Measurements from ENCODE around the gene ENOX1.

ENOX1 gene

DNA sequence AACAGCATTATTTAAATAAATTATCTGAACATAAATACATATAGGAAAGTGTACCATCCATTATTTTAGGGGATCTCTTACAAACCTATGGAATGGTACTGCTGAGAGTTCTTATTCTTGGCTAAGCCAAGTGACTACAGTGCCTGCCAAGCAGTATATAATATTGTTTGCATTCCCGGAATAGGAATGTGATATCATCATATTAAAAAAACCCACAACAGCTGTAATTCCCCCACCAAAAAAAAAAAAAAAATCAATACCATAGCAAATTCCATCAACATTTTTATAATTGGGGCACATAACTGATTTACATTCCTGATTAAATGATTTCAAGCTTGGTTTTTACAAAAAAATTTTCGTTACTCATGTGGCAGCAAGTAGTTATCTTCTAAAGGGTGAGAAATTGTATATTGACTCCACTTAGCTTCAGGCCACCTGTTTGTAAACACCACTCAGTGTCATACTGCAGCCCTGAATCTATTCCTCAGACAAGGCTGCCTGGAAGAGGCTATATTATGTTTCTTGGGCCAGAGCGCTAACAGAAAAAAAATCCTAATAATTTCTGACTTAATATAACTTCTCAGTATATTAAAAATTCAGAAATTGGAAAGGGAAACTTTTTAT lies 485.3 kb downstream of the ENOX1 start:
- DNase-seq: no peak

DNA sequence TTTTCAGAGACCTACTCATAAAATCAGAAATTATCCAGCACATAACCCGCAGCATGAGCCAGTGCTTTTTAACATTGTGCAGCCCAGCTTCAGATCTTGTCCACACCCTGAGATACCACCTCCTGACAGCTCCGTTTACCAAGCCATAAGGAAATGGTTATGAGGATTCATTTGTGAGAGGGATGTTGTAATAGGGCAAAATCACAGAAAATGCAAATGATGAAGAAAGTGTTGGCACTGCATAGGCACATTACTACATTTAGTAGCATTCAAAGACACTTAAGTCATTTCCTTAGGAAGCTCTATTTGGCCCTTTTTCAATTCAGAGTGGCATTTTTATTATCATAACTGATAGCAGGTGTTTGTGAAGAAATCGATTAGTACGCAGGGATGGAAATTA lies 485.9 kb downstream of the ENOX1 start:
- DNase-seq: no peak

- DNase-seq: no peak
These were observed 487.4 kb downstream of the ENOX1 start for GRCh38 chr13:43299374-43299773.

DNA sequence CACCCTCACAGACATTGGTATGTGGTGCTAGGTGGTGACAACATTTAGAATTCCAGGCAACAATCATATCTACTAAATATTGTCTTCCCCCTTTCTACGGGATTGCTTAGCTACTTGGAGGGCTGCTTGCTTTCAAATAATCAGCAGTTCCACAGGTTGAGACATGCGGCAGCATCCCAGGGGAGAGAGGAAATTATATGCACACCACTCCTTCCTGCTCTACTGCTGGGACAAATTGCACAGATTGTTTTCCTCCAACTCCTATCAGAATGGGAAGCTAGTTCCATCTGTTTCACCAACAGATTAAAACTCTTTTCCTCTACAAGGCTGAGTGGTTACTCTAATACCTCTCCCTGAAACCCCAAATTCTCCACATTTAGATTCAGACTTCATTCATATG lies 488.0 kb downstream of the ENOX1 start:
- no peak for DNase-seq

GRCh38 chr13:43297967-43298678 lies 488.6 kb downstream of the ENOX1 start:
- no peak for DNase-seq

DNA sequence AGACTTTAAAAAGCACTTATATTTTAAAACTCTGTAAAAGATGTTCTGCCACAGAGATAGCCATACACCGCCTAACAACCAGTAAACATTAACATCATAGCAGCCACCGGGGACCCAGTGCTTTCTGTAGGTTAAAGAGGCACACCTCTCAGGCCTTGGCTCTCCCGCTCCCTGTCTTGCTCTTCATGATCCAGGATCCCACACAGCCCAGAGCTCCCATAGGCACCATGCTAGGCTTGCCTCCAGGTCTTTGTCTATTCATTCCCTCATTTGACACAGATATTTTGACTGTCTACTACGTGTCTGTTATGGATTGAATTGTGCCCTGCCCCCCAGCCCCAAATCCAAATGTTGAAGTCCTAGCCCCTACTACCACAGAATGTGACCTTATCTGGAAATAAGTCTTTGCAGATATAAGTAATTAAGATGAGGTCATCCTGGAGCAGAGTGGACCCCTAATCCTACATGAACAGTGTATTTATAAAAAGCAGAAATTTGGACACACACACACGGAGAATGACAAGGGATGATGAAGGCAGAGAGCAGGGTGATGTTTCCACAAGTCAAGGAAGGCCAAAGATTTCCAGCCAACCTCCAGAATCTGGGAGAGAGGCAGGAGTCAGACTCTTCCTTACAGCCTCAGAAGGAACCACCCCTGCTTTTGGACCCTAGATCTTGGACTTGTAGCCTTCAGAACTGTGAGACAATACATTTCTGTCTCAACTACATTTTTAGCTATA lies 490.8 kb downstream of the ENOX1 start:
- no peak for DNase-seq

GRCh38 chr13:43295321-43295720 lies 491.5 kb downstream of the ENOX1 start:
- no peak for DNase-seq

GRCh38 chr13:43294412-43294811 lies 492.4 kb downstream of the ENOX1 start:
- no peak for DNase-seq

DNA sequence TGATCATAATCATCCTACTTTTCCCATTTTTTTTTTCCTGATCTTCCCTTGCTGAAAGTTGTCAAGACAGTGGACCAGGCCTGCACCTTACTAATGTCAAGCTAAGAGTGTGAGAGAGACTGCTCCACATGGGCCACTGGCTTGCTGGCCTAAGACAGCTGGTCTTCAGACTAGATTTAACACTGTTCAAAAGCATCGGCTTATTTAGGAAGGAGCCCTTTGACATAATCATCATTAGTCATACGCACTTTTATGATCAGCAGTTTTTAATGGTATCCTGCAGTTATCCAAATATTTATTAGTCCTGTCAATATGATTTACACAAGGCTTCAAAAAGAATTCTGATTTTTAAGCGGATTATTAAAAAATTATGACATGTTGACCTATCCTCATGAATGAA lies 492.8 kb downstream of the ENOX1 start:
- no peak for DNase-seq

DNA sequence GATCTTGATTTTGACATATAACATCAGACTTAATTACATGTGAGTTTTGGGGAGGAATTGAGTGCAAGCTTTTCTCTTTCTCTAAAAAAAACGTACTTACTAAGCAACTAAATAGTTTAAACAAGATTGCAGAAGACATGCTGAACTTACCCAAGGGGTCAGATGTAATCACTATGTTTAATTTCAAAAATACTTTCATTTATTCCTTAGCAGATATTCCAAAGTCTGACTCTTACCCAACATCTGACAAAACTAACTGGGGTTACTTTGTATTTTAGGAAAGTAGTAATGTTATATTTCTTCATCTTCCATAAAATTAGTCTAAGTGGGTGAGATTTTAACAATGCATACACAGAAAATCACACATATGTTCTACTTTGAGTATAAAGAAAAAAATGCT lies 493.2 kb downstream of the ENOX1 start:
- DNase-seq: no peak

DNA sequence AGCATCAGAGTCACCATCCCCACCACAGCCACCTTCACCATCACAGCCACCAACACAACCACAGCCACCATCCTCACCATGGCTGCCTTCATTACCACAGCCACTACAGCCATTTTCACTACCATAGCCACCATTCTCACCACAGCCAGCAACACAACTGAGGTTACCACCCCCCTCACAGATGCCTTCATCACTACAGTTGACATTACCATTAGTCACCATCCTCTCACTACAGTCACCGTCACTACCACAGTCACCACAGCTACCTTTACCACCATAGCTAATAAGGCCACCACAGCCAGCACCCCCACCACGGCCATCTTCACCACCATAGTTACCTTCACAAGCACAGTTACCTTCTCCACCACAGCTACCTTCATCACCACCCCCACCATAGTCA lies 493.8 kb downstream of the ENOX1 start:
- peak; percentile 8 for DNase-seq

DNA sequence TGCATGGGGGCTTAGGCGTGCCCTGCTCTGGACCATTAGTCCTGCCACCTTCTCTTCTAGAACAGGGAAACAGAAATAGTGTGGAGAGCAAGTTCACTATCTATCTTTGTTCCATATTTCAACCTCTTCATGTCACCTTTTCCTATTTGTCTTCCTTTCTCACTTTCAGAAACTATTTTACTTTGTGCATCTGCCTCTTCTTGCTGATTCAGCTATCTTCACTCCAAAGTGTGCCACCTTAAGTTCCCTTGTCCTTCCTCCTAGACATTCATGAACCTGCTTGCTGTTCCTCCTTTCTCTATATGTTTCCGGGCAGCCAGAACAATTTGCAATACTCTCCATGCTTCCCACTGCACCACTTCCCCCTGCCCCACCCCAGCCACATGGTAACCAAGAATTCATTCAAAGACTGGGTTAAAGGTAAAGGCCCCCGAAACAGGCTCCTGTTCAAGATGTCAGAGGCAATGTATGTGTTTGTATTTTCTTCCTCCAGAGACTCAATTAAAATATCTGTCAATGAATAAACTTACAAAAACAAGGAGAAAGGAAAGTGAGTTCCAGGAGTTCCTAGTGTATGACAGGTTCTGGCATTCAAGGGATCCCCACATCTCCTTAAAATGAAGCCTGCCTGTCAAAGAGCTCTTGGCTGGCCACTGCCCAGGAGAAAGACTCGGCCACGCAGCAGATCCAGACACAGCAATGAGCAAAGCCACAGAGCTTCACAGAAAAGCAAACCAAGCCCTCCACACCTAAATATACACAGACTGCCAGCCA lies 495.3 kb downstream of the ENOX1 start:
- DNase-seq: no peak

- no peak for DNase-seq
These were observed 497.1 kb downstream of the ENOX1 start for GRCh38 chr13:43289470-43290255.

DNA sequence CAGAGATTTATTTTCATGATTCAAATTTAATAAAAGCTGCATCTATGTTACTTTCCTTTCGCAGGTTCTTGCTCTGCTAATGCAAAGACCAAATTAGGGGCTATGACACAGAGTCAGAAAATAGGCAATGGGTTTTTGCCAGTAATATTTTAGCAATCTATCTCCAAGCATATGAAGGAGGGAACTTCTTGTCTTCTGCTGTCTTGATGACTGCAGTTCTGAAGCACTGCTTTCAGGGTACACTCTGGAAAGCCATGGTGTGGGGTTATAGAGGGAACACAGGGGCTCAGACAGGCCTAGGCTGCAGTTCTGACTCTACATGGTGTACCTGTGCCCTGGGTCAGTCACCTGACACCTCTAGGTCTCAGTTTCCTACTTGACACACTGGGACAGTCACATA lies 500.0 kb downstream of the ENOX1 start:
- DNase-seq: no peak

DNA sequence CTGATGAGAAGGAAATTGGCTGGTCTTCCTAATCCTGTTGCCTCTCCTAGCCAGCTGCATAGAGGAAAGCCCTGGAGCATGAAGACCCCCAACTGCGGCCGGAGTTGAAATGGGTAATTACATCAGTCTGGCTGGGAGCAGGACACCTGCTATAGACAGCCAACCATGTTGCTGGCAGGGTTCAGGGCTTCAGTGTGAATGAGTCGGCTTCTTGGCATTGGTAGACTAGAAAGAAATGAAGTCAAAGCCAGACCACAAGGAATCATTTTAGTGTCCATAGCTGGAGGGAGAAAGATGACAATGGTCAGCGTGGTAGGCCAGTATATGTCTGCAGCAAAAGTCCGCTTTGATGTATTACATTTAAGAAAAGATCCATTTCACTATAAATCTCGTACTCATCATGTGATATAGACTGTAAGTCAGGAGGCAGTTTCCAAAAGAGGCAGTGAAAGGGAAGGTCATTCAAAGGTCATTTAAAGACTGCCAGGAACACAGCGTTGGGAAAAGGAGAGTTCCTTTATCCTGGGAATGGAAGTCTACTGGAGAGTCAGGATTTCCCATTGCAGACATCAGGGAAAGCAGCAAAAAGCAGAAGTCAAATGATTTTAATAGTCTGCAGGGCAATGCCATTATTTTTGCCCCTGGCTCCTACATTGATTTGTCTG lies 500.7 kb downstream of the ENOX1 start:
- DNase-seq: no peak

GRCh38 chr13:43284162-43284561 lies 502.6 kb downstream of the ENOX1 start:
- DNase-seq: no peak

DNA sequence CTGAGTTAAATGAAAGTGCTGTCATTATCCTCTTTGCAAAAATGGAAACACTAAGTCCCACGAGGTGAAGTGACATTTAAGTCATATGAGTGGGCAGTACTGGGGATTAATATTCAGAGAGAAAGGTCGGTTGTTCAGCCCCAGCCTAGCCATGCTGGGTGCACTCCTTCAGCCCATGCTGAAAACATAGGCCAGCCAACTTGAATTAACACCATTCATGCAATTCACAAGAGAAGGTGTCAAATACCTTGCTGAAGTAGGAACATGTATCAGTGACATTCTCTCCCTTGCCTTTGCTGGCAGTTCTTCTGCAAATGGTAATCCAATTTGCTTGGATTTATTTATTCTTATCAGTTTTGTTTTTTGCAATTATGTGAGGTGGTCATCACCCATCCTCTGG lies 507.1 kb downstream of the ENOX1 start:
- no peak for DNase-seq

DNA sequence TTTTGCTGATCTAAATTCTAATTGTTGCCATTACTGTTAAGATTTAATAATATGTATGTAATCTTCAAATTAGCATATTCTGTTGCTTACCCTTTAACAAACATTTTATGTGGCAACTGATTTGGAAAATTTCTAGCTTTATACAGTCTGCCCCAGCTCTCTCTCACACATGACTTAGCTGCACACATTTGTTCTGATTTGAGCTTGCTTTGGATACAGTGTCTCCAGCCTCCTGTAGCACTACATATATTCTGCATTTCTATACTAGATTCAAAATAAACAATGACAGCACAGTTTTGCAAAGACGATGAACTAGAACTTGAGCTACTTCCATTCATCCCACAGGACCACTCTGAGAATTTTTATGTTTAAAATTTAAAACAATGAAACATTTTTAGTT lies 508.6 kb downstream of the ENOX1 start:
- DNase-seq: no peak

DNA sequence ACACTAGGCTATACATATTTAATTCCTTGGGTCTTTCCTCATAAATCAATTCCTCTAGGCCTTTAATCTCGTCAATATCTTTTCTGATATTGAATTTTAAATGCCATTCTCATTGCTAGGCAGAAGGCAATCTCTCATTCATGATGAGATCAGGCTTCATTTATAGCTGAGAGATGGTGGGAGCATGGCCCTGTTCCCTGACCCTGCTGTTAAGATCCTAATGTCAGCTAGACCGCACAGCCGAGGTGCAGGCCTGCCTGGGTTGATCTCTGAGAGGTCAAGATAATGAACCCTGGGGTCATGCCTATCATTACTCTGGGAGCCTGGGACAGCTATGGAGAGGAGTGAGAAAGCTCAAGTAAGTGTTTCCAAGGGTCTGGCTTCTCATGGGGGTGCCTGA lies 509.6 kb downstream of the ENOX1 start:
- no peak for DNase-seq

- DNase-seq: no peak
These were observed 511.9 kb downstream of the ENOX1 start for GRCh38 chr13:43274881-43275280.

GRCh38 chr13:43273362-43273761 lies 513.4 kb downstream of the ENOX1 start:
- DNase-seq: no peak

- DNase-seq: no peak
These were observed 513.9 kb downstream of the ENOX1 start for GRCh38 chr13:43272851-43273250.
